NOMO-1 treated with dmso at 0.1 percent for 144 hours (cell line): ENCODE data around the gene CDIP1.

Source experiments
- DNase-seq: peaks from one replicate; lab custom pipeline; 2025; ENCODE audit not compliant: unreplicated experiment; lab: John Stamatoyannopoulos, UW

Gene CDIP1

GRCh38 chr16:4515611-4516233 lies 22.9 kb downstream of the CDIP1 start:
- DNase-seq: peak; percentile 76

- DNase-seq: no peak
Measured at GRCh38 chr16:4514606-4515005, 24.0 kb downstream of the CDIP1 start.

DNA sequence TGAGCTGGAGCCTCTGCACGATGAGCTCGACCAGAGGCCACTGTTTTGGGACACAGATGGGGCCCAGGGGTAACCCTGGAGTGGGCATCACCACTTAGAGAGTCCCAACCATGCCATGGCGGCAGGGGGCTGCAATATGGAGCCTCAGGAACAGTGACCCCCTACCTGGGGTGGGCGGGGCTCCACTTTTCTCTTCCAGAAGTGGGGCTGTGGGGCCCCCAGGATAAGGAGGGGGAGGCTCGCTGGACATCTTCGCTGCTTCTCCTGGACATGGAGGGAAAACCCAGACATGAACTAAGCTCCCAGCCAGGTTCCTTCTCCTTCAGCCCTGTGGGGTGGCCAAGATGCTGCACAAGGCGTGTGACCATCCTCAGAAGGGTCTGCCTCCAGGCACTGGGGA lies 24.7 kb downstream of the CDIP1 start:
- DNase-seq: no peak

- no peak for DNase-seq
Measured at GRCh38 chr16:4513086-4513860, 25.3 kb downstream of the CDIP1 start.

DNA sequence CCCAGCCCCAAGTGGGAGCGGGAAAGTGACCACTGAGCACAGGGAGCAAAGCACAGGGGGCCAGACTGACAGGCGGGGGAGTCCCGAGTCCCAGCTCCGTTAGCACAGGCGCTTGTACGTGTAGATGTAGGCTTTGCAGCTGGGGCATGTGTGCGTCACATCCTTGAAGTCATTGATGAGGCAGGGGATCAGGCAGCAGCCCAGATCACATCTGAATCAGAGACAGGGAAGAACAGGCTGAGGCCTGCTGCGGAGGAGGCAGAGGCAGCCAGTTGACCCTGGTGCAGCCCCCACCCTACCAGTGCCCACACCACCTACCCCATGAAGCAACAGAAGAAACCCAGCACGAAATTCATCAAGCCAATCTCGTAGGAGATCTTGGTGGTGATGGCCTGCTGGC lies 26.1 kb downstream of the CDIP1 start:
- DNase-seq: no peak

DNA sequence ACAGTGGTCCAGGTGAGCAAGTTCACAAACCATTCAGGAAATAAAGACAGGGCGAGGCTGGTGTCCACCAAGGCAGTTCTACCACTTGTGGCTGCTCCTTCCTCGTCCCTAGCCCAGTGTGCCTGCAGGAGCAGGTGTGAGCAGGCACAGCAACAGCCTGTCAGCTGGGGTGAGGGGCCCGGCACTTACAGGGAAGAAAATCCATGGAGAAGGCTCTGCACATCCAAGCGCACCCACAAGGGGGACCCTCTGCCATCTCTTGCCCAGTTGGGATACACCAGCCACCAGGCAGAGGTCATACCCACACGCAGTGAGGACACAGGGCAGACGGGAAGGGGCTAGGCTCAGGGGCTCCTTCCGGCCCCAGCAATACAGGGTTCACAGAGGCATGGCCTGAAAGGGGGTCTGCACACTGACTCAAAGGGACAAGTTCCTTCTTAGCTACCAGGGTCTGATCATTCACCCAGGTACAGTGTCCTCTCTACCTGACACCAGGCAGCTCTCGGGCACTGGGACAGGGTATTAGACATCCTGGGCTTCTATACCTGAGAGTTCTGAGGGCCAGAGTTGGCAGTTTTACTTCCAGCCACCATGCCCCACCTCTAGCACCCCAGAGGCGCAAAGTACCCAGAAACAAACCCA lies 27.0 kb downstream of the CDIP1 start:
- no peak for DNase-seq

DNA sequence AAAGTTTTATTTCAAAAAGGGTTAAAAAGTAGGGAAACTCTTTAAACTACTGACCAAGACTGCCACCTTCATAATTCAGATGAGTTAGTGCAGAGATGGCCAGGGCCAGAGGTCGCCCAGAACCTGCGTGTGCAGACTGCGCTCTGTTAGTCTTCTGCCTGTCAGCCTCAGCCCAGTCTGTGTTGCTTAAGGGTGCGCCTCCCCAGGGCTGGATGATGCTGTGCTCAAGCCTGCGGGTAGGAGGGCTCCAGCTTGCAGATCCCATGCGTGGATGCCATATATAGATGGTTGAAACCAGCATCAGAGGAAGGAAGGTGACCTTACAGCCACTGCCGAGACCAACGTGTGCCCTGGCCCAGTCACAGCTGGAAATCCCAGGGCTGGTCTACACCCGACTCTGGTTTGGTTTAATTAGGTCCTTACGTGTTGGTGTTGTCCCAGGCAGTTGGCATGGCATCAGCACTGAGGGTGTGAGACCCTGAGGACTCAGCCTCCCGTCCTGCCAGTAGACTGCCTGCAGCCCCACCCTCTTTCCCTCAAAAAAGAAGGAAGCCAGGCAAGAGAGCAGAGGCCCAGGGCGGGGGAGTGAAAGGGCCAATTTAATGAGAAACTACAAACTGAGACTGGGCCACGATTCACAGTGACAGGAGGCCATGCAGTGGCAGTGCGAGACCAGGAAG lies 27.7 kb downstream of the CDIP1 start:
- DNase-seq: peak; percentile 54

DNA sequence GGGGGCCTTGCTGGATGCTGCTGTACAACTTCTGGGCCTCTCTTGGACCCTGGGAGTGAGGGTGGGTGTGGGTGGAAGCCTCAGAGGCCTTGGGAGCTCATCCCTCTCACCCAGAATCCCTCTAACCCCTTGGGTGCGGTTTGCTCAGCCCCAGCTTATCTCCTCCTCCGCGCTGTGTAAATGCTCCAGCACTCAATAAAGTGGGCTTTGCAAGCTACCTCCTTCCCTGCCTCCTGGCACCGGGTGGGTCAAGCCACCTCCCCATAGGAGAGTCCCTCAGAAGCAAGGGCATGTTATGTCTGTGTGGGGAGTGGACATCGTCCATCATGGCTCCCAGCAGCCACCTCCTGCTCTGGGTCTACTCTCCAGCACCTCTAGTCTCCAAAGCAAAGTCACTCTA lies 28.4 kb downstream of the CDIP1 start:
- DNase-seq: no peak

DNA sequence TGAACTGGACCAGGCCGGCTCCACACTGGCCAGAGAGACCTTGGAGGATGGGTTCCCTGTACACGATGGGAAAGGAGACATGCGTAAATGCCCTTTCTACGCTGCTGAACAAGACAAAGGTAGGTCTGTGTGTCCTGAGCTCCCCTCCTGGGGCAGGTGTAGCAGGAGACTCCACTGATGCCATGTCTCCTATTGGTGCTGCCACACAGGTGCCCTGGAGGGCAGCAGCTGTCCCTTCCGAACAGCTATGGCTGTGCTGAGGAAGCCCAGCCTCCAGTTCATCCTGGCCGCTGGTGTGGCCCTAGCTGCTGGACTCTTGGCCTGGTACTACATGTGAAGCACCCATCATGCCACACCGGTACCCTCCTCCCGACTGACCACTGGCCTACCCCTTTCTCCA lies 29.2 kb downstream of the CDIP1 start:
- no peak for DNase-seq

DNA sequence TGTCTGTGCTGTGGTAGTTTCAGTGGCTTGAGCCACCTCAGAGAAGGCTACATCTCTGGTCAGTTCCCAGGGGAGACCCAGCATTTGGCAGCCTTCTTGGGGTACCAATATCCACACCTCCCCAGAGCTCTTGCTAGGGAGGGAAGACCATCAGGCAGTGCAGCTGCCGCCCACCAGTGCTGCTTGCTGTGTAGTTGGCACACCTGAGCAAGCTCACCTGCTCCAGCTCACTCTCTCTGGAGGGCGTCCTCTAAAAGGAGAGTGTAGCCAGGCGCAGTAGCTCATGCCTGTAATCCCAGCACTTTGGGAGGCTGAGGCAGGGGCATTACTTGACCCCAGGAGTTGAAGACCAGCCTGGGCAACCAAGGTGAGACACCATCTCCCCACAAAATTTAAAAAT lies 29.8 kb downstream of the CDIP1 start:
- DNase-seq: no peak

DNA sequence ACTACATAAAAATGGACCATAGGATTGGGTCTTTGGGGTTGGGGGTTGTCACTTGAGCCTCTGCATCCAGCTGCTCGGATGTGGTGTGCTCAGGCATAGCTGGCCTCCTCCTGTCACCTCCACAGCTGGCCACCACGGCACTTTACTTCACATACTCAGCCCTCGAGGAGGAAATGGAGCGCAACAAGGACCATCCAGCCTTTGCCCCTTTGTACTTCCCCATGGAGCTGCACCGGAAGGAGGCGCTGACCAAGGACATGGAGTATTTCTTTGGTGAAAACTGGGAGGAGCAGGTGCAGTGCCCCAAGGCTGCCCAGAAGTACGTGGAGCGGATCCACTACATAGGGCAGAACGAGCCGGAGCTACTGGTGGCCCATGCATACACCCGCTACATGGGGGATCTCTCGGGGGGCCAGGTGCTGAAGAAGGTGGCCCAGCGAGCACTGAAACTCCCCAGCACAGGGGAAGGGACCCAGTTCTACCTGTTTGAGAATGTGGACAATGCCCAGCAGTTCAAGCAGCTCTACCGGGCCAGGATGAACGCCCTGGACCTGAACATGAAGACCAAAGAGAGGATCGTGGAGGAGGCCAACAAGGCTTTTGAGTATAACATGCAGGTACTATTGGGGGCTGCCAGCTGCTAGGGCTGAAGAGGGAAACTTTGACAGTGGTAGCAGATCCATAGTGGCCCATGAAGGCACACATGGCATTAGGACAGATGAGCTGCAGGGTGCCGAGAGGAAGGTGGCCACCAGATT lies 30.8 kb downstream of the CDIP1 start:
- no peak for DNase-seq

GRCh38 chr16:4506450-4506849 lies 32.1 kb downstream of the CDIP1 start:
- peak; percentile 6 for DNase-seq

GRCh38 chr16:4505356-4506147 lies 33.0 kb downstream of the CDIP1 start:
- peak; percentile 93 for DNase-seq

- DNase-seq: no peak
Measured at GRCh38 chr16:4501071-4501478, 37.5 kb downstream of the CDIP1 start.

GRCh38 chr16:4500272-4500671 lies 38.3 kb downstream of the CDIP1 start:
- no peak for DNase-seq

GRCh38 chr16:4499196-4499555 lies 39.4 kb downstream of the CDIP1 start:
- no peak for DNase-seq

GRCh38 chr16:4498546-4499195 lies 39.9 kb downstream of the CDIP1 start:
- no peak for DNase-seq

DNA sequence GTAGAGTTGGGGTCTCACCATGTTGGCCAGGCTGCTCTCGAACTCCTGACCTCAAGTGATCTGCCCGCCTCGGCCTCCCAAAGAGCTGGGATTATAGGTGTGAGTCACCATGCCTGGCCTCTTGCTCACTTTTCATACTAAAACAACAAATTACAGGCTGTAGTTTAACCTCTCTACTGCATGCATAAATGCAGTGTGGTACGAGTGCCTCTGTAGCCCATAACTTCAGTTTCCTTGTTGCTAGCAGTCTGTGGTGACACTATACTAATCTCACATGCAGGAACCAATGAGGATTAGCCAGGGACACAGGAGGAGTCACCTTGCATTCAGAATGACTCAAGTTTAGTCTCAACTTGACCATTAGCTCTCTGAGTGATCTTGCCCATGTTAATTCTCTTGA lies 42.3 kb downstream of the CDIP1 start:
- DNase-seq: no peak

- DNase-seq: no peak
Measured at GRCh38 chr16:4495766-4496165, 42.8 kb downstream of the CDIP1 start.
